GM12892 (cell line): ENCODE results near the gene ATPAF2.
"Not testable (repeated sequence)": the region's sequence is repeated elsewhere in the genome, so short reads cannot be mapped to it uniquely, and the experiment has no call there.

ENCODE experiments used
- DNase-seq: peaks from one replicate; pipeline ENCODE4 v3.0.0; 2011; ENCODE audit not compliant: insufficient read length
- FAIRE-seq: peaks from 2 replicates; lab custom pipeline; 2011; peaks lifted over from hg19 to GRCh38; lab: Jason Lieb, UNC
- POLR2A ChIP-seq: IDR thresholded peaks from 2 replicates; pipeline ENCODE4 v1.6.1; 2011; ENCODE audit warnings: low read depth, low read length, control low read depth
- POLR2AphosphoS5 ChIP-seq: IDR thresholded peaks from 2 replicates; pipeline ENCODE4 v1.6.1; 2011; ENCODE audit warnings: low read depth, low read length, control low read depth
- TAF1 ChIP-seq: IDR thresholded peaks from 2 replicates; pipeline ENCODE4 v1.6.1; 2011; ENCODE audit warnings: low read depth, mild to moderate bottlenecking, control low read depth, low read length, borderline replicate concordance

Gene ATPAF2

DNA sequence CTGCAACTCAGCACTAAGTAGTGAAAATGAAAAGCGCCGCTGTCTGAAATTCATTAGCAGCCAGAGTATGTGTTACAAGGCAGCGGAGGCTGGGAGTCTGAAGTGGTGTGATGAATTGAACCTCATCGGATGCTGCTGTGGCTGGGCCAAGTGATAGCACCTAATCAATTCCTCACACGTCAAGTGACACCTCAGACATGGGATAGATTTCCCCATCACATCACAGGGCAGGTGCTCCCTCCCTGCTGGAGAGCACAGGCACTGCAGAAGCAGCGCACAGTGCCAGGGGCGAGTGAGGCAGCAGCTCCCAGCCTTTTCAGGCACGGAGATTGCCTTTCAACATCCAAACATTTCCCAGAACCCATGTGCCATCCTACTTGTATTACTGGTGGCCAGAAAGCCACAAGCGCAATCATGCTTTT is 34.1 kb downstream of the ATPAF2 start:
- no peak for DNase-seq
- no peak for FAIRE-seq
- TF ChIP-seq POLR2A (no peak), TAF1 (no peak), POLR2AphosphoS5 (no peak)

DNA sequence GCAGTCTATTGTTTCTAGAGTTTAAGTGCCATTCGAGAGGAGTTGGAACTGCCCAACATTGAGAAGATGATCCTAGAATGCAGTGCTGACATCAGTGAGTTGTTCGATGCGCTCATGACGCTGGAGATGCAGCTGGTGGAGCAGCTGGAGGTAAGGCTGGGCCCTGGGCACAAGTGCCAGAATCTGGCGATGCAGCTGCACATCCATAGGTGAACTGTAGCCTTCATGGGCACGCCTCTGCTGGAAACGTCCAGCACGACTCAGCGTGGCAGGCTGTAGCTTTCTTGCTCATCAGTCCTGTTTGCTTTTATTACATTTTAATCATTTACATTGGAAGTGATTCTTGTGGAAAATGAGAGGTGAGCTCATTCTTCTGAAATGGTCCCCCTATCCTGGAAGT is 34.6 kb downstream of the ATPAF2 start:
- no peak for TF ChIP-seq POLR2AphosphoS5
- no peak for TF ChIP-seq POLR2A
- no peak for TF ChIP-seq TAF1
- DNase-seq = no peak
- no peak for FAIRE-seq

DNA sequence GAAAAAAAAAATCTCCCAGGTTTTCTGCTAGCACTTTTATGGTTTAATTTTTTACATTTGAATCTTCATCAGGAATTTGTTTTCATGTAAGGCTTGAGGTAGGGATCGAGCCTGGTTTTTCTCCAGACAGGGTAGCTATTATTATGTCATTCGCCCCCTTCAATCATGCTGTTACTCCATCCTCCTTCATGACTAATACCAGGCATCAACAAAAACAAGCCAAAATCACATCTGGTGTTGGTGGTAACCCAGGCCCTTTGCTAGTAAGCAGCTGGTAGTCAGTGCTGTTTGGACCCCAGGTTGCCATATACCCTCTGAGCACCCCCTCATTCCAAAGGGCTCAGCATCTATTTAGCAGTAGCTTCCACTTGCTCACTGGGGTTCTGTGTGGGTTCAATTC is 36.8 kb downstream of the ATPAF2 start:
- DNase-seq = no peak
- no peak for FAIRE-seq
- no peak for TF ChIP-seq POLR2AphosphoS5
- TF ChIP-seq TAF1 = no peak
- no peak for TF ChIP-seq POLR2A

DNA sequence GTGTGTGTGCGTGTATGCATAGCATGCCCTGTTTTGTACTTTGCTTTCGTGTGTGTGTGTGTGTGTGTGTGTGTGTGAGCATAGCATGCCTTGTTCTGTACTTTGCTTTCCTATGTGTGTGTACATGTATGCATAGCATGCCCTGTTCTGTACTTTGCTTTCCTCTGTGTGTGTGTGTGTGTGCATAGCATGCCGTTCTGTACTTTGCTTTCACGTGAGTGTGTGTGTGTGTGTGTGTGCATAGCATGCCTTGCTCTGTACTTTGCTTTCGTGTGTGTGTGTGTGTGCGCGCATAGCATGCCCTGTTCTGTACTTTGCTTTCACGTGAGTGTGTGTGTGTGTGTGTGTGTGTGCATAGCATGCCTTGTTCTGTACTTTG is 38.9 kb downstream of the ATPAF2 start:
- no peak for DNase-seq
- FAIRE-seq = no peak
- TF ChIP-seq POLR2AphosphoS5 = no peak
- TF ChIP-seq POLR2A = no peak
- TF ChIP-seq TAF1 = no peak

DNA sequence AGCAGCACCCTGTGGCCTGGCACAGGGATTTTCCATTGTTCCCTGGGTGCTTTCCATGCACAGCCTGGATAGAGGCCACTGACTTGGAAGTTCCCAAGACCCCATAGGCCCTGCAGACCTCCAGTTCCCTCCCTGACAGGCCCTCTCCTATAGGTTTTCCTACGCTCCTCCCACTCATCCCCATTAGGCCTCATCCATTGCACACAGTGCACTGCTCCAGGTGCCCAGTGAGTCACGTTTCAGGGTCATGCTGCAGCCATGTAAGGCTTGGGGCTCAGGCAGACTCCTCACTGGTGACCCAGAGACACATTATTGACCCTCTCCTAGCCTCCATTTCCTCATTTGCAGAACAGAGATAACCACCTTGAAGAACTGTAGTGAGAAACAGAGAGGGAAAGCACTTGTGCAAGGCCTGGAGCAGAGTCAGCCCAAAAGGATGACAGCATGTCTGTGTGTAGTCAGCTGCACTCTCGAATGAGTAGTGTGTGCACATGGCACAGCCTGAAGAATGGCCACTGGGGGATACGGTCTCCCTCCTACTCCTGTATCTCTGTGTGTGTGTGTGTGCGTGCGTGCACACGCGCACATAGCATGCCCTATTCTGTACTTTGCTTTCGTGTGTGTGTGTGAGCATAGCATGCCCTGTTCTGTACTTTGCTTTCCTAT is 39.5 kb downstream of the ATPAF2 start:
- DNase-seq (no peak), FAIRE-seq (no peak)
- TF ChIP-seq POLR2AphosphoS5 = no peak
- TF ChIP-seq POLR2A = no peak
- TF ChIP-seq TAF1 = no peak

DNA sequence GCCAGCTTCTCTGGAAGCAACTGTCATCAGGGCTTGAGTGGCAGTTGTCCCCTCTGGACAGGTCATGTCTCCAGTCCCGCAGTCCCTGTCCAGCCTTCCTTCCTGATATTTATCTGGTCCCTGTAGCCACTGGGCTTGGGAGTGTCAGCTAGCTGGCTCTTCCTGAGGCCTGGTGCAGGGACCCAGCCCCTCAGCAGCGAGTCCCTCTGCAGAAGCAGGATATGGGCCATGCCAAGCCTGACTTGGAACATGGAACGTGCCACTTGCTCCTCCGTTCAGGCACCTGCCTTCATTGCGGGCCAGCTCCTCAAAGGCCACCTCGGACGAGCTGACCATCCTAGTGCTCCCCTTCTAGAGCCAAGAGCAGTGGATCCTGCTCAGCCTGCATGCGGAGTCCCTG is 40.0 kb downstream of the ATPAF2 start:
- no peak for FAIRE-seq

DNA sequence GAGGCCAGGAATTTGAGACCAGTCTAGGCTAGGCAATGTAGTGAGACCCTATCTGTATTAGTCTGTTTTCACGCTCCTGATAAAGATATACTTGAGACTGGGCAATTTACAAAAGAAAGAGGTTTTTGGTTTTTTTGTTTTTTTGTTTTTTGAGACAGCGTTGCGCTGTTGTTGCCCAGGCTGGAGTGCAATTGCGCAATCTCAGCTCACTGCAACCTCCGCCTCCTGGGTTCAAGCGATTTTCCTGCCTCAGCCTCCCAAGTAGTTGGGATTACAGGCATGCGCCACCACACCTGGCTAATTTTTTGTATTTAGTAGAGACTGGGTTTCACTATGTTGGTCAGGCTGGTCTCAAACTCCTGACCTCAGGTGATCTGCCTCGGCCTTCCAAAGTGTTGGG is 43.1 kb downstream of the ATPAF2 start:
- FAIRE-seq, DNase-seq: not testable (repeated sequence)

More for the DNA sequence above, 40.0 kb downstream of the ATPAF2 start:
- no peak for DNase-seq
- TF ChIP-seq POLR2AphosphoS5 (no peak), POLR2A (no peak), TAF1 (no peak)

DNA sequence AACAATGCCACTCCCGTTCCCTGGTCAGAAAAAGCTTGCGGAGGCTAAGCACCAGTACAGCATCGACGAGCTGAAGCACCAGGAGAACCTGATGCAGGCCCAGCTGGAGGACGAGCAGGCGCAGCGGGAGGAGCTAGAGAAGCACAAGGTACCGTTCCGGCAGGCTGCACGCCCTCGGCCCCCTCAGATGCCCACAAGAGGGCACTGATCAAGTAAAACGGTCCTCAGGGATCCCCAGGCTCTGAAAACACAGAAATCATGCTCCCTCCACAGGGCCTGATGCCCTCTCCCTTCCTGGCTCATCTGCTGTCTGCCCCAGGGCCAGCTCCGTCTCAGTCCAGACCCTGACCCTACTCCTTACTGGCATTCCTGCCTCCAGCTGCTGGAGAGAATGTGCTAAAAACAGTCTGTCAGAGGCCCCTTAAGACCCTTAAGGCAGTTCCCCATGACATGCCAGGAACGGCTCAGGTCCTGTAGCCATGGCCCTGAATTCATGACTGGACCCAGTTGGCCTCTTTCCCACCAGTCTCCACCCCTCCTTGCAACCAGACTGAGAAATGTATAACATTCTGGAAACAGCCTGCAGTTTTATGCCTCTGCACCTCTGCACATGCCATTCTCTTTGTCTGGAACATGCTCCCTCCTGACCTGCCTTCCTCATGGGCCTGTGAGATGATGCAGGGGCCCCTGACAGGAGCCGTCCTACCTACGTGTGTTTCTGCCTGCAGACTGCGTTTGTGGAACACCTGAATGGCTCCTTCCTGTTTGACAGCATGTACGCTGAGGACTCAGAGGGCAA is 44.5 kb downstream of the ATPAF2 start:
- DNase-seq (no peak), FAIRE-seq (no peak)
- TF ChIP-seq POLR2AphosphoS5 (no peak), POLR2A (no peak), TAF1 (no peak)

DNA sequence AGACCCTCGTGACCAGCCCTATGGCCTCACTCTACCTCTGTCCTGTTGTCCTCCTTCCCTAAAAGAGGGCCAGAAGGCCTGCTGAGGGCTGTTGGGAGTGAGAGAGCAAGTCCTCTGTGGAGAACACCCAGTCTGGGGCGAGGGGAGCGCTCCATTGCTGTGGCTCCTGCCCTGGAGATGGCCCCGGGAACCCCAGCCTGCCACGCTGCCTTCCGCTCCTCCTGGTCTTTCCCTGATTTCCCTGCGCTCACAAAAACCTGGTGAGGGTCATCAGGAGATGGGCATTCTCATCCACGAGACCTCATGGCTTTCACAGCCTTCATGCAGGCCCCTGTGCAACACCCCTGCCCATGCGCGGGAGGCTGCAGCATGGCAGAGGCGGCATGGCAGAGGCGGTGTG is 45.1 kb downstream of the ATPAF2 start:
- no peak for DNase-seq
- TF ChIP-seq TAF1 (no peak), POLR2A (no peak), POLR2AphosphoS5 (no peak)

DNA sequence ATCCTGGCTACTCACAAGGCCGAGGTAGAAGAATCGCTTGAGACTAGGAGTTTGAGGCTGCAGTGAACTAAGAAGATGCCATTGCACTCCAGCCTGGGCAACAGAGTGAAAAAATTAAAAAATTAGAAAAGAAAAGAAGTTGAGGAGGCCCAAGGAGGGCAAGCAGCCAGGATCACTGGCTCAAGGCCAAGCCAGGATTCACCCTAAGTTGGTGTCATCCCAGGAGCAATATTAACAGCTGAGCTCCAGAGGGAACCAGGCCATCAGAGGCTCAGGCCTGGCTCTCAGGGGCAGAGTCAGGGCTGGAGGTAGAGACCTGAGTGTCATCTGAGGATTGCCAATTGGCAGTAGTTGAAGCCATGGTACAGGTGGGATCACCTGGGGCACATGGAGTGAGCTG is 45.6 kb downstream of the ATPAF2 start:
- TF ChIP-seq POLR2A (no peak), POLR2AphosphoS5 (no peak), TAF1 (no peak)
- DNase-seq = no peak
- FAIRE-seq = no peak

More for the DNA sequence above, 45.1 kb downstream of the ATPAF2 start:
- no peak for FAIRE-seq

DNA sequence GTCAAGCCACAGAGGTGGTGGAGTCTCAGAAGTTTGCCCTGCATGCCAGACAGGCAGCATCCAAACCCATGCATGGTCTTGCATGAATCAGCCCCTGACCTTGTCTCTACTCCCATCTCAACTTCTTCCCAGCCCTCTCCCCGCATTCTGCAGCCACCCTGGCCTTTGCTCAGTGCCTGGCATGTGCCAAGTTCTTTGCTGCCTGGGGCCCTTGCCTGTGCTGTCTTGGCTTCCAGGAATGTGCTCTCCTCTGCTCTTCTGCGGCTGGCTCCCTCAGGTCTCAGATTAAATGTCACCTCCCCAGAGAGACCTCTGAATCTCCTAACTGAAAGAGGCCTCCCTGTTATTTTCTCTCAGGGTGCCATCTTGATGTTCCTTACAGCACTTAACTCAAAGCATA is 48.7 kb downstream of the ATPAF2 start:
- no peak for DNase-seq
- TF ChIP-seq POLR2A (no peak), POLR2AphosphoS5 (no peak), TAF1 (no peak)
- no peak for FAIRE-seq

DNA sequence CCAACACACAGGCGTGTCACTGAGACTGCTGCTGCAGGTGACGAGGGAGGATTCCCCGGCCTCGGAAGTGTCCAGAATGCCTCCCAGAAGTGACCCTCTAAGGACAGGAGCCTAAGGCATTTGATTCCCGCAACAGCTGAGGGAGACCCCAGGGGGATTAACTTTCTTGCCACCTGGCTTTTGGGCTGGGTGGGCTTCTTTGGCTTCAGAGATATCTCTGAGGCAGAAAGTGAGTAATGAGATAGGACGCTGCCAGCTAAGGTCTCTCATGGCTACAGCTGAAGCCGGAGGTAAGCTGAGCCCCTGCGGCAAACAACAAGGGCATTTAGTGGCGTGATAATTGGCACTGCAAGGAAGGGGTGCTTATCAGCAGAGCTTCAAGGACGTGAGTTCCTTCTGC is 49.4 kb downstream of the ATPAF2 start:
- FAIRE-seq = no peak
- no peak for DNase-seq
- TF ChIP-seq TAF1 = no peak
- TF ChIP-seq POLR2A = no peak
- no peak for TF ChIP-seq POLR2AphosphoS5

DNA sequence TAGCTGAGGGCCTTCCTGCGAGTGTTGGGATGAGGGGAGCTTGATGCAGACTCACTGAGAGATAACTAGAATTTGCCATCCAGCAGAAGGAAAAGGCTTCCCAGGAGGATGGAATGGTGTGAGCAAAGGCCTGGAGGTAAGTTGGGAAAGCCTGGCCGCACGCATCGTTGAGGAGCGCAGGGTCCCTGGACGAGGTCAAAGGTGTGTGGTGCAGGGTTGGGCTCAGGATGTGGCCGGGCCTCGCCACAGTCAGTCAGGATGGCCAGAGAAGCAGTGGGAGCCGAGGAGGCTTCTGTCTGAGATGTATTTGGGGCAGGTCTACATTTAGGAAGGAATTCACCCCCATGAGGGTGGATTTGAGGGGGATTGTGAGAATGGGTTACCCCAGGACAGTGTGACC is 49.9 kb downstream of the ATPAF2 start:
- DNase-seq = no peak
- no peak for TF ChIP-seq TAF1
- TF ChIP-seq POLR2A = no peak
- no peak for TF ChIP-seq POLR2AphosphoS5
- FAIRE-seq = no peak
